Hematopoietic multipotent progenitor cell treated with erythropoietin and hydrocortisone succinate and interleukin-3 and kit ligand, for 15 days (in vitro differentiated cells): ENCODE measurements around the gene STAT5B.

Experiments used
- DNase-seq: peaks from one replicate; pipeline ENCODE4 v3.0.0-alpha.2; 2015; ENCODE audit warnings: low spot score

Gene STAT5B

GRCh38 chr17:42284566-42284965 is 8.4 kb upstream of the STAT5B start:
- DNase-seq, result no peak

- DNase-seq, result no peak
Measured at GRCh38 chr17:42284024-42284369, 7.8 kb upstream of the STAT5B start.

- DNase-seq, result no peak
Measured at GRCh38 chr17:42283241-42284023, 7.2 kb upstream of the STAT5B start.

- DNase-seq, result no peak
Measured at GRCh38 chr17:42282478-42283080, 6.4 kb upstream of the STAT5B start.

GRCh38 chr17:42281571-42282096 is 5.4 kb upstream of the STAT5B start:
- DNase-seq, result no peak

- no peak for DNase-seq
Measured at GRCh38 chr17:42279776-42280630, 3.8 kb upstream of the STAT5B start.

- DNase-seq, result no peak
Measured at GRCh38 chr17:42277342-42277712, 1.1 kb upstream of the STAT5B start.

GRCh38 chr17:42276609-42277341 is 584 bp upstream of the STAT5B start:
- DNase-seq, result peak; percentile 21

GRCh38 chr17:42275527-42276358 is 448 bp downstream of the STAT5B start:
- DNase-seq, result peak; percentile 51

- DNase-seq, result no peak
Measured at GRCh38 chr17:42274812-42275526, 1.2 kb downstream of the STAT5B start.

- DNase-seq, result no peak
Measured at GRCh38 chr17:42274253-42274542, 2.0 kb downstream of the STAT5B start.

- no peak for DNase-seq
Measured at GRCh38 chr17:42273474-42274252, 2.5 kb downstream of the STAT5B start.

- no peak for DNase-seq
Measured at GRCh38 chr17:42272162-42272907, 3.9 kb downstream of the STAT5B start.

- no peak for DNase-seq
Measured at GRCh38 chr17:42271779-42272035, 4.5 kb downstream of the STAT5B start.

GRCh38 chr17:42271006-42271778 is 5.0 kb downstream of the STAT5B start:
- no peak for DNase-seq

GRCh38 chr17:42270596-42270995 is 5.6 kb downstream of the STAT5B start:
- no peak for DNase-seq

- DNase-seq, result no peak
Measured at GRCh38 chr17:42270170-42270535, 6.0 kb downstream of the STAT5B start.

- DNase-seq, result peak; percentile 28
Measured at GRCh38 chr17:42268236-42268635, 8.0 kb downstream of the STAT5B start.
